Activated naive CD4-positive, alpha-beta T cell treated with Interleukin-2 at 50 U/mL for 16 hours (primary cell): ENCODE data around the gene MLH1.
"Not testable (repeated sequence)": the region's sequence is repeated elsewhere in the genome, so short reads cannot be mapped to it uniquely, and the experiment has no call there.

Source experiments
- DNase-seq: peaks from one replicate; pipeline ENCODE4 v3.0.0-alpha.2; 2020

MLH1 gene

GRCh38 chr3:37039161-37039846 lies 46.0 kb downstream of the MLH1 start:
- no peak for DNase-seq

- DNase-seq = no peak
Measured at GRCh38 chr3:37040231-37040630, 46.9 kb downstream of the MLH1 start.

GRCh38 chr3:37041546-37042195 lies 48.4 kb downstream of the MLH1 start:
- DNase-seq = no peak

- not testable (repeated sequence) for DNase-seq
Measured at GRCh38 chr3:37042712-37043111, 49.4 kb downstream of the MLH1 start.

- no peak for DNase-seq
Measured at GRCh38 chr3:37050282-37050681, 57.0 kb downstream of the MLH1 start.

GRCh38 chr3:37052860-37053259 lies 59.5 kb downstream of the MLH1 start:
- no peak for DNase-seq

- no peak for DNase-seq
Measured at GRCh38 chr3:37053337-37053736, 60.0 kb downstream of the MLH1 start.

GRCh38 chr3:37053753-37054152 lies 60.4 kb downstream of the MLH1 start:
- DNase-seq = no peak

- no peak for DNase-seq
Measured at GRCh38 chr3:37054370-37054769, 61.1 kb downstream of the MLH1 start.

- DNase-seq = not testable (repeated sequence)
Measured at GRCh38 chr3:37055077-37055476, 61.8 kb downstream of the MLH1 start.

- DNase-seq = no peak
Measured at GRCh38 chr3:37056826-37057225, 63.5 kb downstream of the MLH1 start.

GRCh38 chr3:37058117-37058516 lies 64.8 kb downstream of the MLH1 start:
- DNase-seq = no peak

GRCh38 chr3:37064747-37065146 lies 71.4 kb downstream of the MLH1 start:
- no peak for DNase-seq

GRCh38 chr3:37067577-37067976 lies 74.3 kb downstream of the MLH1 start:
- no peak for DNase-seq

GRCh38 chr3:37068031-37068430 lies 74.7 kb downstream of the MLH1 start:
- DNase-seq = no peak

- no peak for DNase-seq
Measured at GRCh38 chr3:37071921-37072320, 78.6 kb downstream of the MLH1 start.

GRCh38 chr3:37072892-37073291 lies 79.6 kb downstream of the MLH1 start:
- DNase-seq = no peak

- DNase-seq = no peak
Measured at GRCh38 chr3:37074178-37074577, 80.9 kb downstream of the MLH1 start.

GRCh38 chr3:37075955-37076354 lies 82.6 kb downstream of the MLH1 start:
- no peak for DNase-seq

GRCh38 chr3:37082317-37082716 lies 89.0 kb downstream of the MLH1 start:
- DNase-seq = no peak

- DNase-seq = no peak
Measured at GRCh38 chr3:37086918-37087317, 93.6 kb downstream of the MLH1 start.

GRCh38 chr3:37087870-37088269 lies 94.6 kb downstream of the MLH1 start:
- no peak for DNase-seq

- no peak for DNase-seq
Measured at GRCh38 chr3:37092484-37092883, 99.2 kb downstream of the MLH1 start.

- DNase-seq = no peak
Measured at GRCh38 chr3:37093481-37093880, 100.2 kb downstream of the MLH1 start.

- no peak for DNase-seq
Measured at GRCh38 chr3:37094636-37095035, 101.3 kb downstream of the MLH1 start.
